ENCODE results near the gene HOXB4.

Gene HOXB4

GRCh38 chr17:48571024-48571818, 6.9 kb downstream of the HOXB4 start:
- DNase-seq, result no peak

- no peak for DNase-seq
Measured at GRCh38 chr17:48570325-48571023, 7.7 kb downstream of the HOXB4 start.

- no peak for DNase-seq
Measured at GRCh38 chr17:48569674-48570324, 8.4 kb downstream of the HOXB4 start.

- DNase-seq, result no peak
Measured at GRCh38 chr17:48569240-48569582, 8.9 kb downstream of the HOXB4 start.

DNA sequence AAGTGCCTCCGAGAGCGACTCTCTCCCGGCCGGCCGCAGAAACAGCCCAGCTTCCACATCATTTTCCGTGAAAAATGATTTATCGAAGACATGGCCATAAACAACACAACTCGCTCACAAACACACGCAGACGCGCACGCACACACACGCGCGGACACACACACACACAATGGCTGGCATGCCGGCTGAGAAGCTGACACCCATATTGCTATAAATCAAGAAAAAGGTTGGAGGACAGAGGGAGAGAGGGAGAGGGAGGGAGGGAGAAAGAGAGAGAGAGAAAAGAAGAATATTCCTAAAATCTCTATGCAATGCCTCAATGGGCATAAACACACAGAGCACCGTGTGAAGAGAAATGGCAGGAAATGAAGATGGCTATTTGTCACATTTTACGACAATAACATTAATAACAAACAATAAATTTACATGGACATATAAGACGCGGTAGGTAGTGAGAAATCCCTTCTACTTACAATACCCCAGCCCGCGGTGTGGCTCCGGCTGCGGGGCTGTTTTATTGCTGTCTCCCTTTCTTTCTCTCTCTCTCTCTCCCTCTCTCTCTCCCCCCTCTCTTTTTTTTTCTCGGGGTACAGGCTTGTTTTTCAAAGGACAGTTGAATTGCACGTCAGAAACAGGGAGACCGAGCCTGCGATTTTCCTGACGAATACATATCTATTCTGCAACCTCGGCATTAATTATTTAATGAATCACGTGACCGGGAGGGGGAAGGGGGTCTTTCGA, 9.5 kb downstream of the HOXB4 start:
- DNase-seq, result no peak

GRCh38 chr17:48567646-48568354, 10.3 kb downstream of the HOXB4 start:
- no peak for DNase-seq

DNA sequence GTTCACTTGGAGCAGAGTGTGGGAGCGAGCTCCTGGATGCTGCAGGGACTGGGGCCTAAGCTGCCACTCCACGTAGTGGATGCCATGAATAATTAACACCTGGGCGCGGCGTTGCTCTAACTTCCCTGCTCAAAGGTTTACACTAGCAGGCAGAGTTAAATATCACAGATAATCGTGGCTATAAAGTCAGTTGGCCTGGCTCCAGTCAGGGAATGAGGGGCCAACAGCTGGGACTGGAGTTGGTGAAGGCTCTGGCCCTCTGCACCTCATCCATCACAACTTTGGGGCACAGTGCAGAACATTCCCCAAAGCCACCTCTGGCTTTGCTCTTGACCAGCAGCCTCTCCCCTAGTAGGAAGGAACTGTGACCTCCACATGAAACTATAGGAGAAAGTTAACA, 10.9 kb downstream of the HOXB4 start:
- DNase-seq, result no peak

DNA sequence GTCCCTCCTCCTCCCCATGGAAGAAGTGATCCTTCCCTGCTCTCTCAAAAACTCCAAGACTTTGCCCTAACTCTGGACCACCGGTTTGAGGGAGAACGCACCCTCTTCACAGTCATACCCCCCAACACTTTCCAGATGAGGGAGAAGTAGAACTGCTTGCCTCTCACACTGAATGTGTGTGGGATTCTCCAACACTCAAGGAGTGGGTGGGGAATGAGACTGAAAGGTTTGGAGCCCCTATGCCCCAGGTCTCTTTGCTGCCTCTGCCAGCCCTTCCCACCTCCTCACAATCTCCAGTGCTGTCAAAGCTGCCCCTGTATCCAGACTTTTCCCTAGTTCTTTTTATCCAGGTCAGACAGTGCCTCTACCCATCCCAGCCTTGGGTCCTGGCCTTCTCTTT, 11.4 kb downstream of the HOXB4 start:
- no peak for DNase-seq

DNA sequence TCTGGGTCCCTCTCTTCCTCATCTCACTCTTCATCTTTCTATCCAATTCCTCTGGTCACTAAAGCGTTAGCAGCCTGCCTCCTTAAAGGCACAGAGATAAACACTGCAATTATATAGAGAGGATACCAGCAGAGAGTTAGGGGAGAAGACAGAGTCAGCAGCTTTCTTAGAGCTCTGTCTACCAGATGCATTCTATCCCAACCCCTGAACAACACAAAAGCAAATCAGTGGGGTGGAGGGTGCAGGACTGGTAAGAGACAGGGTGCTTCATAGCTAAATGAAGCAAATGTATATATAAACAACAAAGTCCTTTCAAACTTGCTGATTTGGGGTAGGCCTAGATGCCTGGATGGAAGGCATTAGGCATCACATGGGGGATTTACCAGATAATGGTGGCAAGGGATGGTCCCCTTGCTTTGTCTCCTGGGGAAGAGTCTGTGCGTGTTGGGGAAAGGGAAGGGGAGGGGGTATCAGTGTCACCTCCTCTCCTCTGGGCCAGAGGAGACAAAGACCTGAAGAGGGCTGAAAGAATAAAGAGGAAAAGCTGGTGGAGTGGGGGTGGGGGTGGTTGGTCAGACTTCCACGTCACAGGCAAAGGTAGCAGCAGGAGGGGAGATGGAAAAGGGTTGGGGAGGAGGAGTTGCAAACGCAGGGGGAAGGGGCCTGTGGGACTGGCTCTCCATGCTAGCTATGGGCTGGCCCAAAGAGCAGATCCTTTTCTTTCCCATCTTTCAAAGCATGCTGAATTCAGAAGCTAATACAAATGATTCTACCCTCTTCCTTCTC, 12.0 kb downstream of the HOXB4 start:
- no peak for DNase-seq

DNA sequence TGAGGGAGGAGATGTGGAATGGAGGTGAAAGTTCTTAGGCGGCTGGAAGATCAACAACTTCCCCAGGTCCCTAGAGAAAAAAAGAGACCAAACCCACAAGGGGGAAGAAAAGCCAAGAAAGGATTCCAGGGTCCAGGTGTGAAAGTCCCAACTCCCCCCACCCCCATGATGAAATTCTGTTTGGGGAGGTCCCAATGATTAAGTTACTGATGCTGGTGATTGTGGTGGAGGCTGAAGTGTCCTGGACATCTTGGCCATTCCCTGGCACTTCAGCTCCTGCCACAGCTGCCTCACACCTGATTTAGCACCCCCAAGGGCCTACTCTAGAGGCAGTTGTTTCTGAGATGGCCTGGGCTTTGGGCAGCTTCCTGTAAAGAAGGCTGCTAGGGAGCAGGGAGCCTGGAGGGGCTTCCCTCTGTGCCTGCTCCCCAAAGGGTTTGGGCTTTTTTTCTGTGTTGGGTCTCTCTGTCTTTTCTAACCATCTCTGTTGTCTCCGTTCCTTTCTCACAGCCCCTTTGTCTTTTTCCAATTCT, 13.1 kb downstream of the HOXB4 start:
- DNase-seq, result no peak

GRCh38 chr17:48564188-48565021, 13.7 kb downstream of the HOXB4 start:
- no peak for DNase-seq

DNA sequence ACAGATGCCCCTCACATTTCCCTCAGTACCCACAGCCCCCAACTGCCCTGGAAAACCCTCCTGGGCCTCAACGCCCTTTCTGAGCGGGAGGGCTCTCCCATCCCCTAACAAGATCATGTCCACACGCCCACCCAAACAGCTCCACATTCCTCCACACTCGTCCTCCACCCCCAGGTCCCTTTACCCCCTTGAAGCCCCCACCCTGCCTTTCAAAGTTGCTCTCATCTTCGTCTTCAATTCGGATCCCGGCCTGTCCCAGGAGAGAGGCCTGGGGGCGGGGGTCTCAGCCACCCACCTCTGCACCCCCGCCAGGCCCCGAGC, 14.3 kb downstream of the HOXB4 start:
- no peak for DNase-seq

GRCh38 chr17:48563385-48563838, 14.7 kb downstream of the HOXB4 start:
- no peak for DNase-seq

- no peak for DNase-seq
Measured at GRCh38 chr17:48562934-48563333, 15.2 kb downstream of the HOXB4 start.

DNA sequence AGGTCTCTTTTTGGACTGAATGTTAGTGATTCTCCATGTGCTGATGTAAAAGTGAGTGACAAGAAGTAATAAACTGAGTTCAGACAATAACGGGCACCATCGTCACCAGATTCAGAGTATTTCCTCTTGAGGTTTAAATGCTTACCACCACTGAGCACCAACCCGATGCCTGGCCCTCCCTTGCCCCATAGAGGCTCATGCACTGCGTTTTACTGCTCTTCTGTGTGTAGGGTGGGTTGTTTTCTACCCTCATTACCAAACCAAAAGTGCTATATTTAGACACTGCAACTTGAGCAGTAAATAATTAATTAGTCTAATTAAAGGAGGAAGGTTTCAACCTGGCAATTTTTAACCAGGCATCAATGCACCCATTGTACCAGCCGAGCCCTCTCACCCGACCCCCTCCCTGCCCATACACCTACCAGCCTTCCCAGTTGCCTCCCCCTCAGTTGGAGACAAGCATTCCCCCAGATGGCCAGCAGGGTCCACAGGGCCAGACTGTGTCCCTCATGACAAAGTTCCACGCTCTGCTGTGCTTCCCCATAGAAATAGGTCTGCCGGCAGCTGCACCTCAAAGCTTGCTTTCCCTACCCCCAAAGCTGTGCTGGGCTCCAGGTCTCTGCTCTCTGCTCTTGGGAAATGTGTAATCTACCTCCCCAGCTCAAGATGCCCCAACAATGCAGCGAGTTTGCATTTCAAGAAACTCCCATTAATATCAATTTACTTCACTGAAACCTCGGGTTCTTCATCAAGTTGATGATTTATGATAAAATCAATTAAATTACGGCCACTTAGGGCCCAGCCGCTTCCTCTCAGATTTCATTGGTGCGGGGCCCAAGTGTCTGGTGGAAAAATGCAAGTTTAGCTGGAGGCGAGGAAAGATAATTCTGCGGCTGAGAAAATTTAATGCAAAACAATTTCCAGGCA, 16.0 kb downstream of the HOXB4 start:
- DNase-seq, result no peak

DNA sequence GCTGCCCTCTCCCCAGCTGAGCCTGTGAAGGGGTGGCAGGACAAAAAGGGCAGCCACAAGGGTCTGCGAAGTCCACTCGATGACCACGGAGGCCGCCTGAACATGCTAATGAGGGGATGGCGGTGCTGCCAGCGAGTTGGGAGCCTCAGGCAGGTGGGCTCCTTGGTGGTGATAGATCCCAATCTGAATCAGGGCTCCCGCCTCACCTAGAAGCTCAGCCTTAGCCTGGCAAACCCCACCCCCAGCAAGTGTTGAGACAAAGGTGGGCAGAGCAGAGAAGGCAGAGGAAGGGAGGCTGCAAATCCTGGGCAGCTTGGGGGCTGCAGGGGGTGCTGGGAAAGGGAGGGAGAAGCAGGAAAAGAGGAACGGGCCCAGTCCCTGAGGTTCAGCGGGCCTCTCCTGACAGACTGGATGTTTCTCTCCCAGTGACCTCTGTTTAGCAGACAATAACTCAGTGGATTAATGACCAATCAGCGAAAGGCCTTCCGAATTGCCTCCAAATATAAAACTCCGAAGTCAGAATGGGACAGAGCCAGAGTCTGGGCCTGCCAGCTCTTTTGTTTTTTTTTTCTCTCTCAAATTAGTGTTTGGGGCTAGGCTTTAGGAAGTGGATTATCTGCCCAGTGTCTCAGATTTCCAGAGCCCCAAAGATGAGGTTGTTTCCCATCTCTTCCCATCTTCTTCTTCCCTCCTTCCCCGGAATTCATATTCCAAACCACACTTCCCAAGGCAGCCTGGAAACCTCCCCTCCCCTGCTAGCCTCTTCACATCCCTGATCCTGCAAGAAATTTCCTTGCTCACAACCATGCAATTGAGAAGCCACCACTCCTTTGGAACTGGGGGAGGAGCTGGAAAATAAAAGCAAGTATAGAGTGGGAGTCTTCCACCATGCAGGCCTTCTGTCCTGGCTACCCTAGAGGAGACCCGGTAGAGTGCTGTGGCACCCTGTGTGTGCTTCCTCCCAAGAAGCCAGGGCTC, 18.0 kb downstream of the HOXB4 start:
- DNase-seq, result no peak

GRCh38 chr17:48559122-48559839, 18.9 kb downstream of the HOXB4 start:
- no peak for DNase-seq

DNA sequence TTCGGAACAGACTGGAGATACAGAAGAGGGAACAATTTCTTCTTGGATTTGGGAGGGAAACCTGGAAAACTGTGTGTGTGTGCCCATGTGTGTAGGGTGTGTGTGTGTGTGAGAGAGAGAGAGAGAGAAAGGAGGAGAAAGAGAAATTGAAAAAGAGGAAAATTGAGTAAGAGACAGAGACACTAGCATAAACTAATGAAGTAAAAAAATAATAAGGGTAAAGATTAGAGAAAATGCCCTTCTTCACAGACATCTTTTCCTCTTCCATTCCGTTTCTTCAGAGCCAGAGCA, 19.4 kb downstream of the HOXB4 start:
- DNase-seq, result no peak
